Germinal center (tissue), 1 donor: ENCODE results near the gene SCNM1.
A peak's percentile ranks its signal among the peaks of the same experiment; 100 is the strongest.
"Not testable (repeated sequence)": the region's sequence is repeated elsewhere in the genome, so short reads cannot be mapped to it uniquely, and the experiment has no call there.

Experiments used
- DNase-seq: peaks from one replicate; pipeline ENCODE4 v3.0.0; 2012; ENCODE audit warnings: mixed read lengths, low spot score

Gene SCNM1

DNA sequence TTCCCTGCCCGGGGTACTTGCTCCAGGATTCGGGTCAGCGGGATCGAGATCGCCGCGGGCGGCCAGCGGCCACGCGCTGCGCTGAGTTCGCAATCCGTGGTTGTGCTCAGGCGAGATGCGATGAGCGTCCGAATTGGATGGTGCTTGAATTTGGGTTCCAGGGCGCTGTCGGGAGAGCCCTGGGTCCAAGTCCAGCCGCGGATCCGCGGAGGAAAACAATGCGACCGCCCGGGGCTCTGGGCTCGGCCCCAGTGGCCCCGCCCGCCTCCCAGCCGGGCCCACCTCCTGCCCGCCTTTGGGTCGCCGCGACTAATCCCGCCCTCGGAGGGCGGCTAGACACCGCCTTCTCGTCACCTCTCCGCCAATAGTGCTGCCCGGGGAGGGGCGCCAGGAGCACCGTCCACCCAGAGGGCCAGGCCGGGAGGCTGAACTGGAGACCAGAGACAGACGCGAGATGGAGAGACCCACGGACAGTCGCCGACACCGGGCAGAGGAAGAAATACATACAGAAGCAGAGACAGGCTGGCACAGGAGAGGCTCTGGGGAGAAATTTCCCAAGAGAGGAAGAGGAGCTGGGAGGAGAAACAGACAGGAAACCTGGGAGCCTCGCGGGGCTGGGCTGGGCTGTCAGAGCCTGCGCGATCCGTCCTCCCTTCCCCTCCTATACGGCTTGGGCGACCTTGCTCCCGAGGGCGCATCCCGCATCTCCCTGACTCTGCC is 19.4 kb upstream of the SCNM1 start, which contains the start of gene SEMA6C:
TSS of gene SEMA6C (minus strand) at position 220 of the 720 bp plus-strand sequence. CDS start 4,010 bp downstream, outside the sequence.
- peak; percentile 87 for DNase-seq

DNA sequence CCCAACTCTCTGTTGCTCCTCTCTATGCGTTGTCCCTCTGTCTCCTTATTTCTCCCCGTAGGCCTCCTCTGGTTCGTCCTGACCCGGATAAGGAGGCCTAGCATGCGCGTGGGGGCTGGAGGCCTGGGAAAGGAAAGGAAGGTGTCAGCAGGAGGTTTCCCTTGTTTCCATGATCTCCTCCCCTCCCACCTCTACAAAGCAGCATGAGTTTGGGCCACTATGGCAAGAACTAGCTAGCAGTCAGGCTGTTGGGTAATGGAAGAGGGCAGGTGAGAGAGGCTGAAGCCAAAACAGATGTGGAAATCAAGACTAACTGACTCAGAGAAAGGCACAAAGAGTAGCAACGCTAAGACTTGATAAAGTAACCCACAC is 18.8 kb upstream of the SCNM1 start:
- no peak for DNase-seq

DNA sequence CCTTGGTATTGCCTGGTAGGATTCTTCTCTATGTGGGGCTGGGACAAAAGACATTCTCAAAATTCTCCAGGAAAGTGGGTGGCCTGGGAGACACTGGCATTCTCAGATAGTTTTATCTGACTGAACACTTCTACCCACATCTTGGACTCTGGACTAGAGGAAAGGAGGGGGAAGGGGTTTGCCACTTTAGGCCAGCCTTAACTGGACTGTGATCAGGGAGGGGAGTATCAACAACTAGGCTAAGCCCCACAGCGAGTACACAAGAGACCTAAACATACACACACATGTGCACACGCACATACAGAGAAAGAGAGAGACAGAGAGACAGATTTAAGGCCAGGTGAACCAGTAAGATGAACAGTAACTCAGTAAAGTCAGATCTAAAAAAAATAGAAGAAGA is 18.3 kb upstream of the SCNM1 start:
- DNase-seq, result no peak

DNA sequence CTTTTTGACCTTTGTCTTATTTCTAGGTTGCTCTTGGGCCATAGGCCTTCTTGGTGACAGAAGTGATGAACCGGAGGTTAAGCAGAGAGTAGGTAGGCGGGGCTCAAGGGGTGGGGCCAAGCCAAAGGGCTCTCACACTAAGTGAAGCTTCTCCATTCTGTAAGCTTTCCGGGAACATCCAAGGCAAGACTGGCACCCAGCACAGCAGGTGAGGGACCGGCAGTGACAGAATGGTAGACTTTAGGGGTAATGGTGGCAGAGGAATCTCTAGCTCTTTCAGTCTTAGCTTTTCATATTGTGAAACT is 9.5 kb upstream of the SCNM1 start, which contains the start of gene TNFAIP8L2:
TSS of gene TNFAIP8L2 (plus strand) at position 135 of the 305 bp plus-strand sequence. CDS start 2,049 bp downstream, outside the sequence.
- DNase-seq, result peak; percentile 56

DNA sequence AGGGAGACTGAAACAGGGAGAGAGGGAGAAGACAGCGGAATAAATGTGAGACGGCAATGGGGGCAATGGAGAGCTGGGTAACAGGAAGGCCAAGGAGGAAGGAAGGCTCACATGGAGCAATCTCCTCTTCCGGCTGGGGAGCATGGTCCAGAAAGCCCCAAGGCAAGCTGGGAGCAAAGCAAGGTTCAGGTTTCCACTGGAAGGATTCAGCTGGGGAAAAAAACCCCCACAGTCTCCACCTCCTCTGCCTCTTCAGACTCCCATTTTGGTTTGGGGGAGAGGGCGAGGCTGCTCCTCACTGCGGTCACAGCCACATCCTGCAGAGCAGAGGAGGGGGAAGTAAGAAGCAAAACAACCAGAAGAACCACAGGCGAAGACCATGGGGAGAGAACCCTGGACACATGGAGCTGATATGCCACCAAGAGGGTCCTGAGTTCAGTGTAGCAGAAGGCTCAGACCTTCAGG is 8.8 kb upstream of the SCNM1 start:
- no peak for DNase-seq

DNA sequence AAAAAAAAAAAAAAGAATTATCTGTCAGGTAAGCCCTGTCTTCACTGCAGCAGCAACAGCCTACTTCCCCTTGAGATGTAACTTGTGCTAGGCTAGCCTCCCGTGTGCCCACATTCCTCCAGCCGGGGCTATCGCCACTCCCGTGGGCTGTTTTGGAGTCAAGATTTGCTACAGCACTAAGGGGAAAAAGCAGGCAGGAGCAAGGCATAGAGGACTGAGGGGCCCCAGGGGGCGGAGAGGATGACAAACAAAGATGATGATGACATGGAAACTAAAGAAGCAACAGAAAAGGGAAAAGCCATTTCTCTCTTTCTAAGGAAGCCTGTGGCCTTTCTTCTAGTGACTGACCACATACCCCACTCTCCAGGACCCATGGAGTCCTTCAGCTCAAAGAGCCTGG is 7.6 kb upstream of the SCNM1 start:
- no peak for DNase-seq

DNA sequence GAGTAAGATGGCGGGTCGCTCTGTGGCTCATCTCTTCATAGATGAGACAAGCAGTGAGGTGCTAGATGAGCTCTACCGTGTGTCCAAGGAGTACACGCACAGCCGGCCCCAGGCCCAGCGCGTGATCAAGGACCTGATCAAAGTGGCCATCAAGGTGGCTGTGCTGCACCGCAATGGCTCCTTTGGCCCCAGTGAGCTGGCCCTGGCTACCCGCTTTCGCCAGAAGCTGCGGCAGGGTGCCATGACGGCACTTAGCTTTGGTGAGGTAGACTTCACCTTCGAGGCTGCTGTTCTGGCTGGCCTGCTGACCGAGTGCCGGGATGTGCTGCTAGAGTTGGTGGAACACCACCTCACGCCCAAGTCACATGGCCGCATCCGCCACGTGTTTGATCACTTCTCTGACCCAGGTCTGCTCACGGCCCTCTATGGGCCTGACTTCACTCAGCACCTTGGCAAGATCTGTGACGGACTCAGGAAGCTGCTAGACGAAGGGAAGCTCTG is 7.1 kb upstream of the SCNM1 start:
- no peak for DNase-seq

DNA sequence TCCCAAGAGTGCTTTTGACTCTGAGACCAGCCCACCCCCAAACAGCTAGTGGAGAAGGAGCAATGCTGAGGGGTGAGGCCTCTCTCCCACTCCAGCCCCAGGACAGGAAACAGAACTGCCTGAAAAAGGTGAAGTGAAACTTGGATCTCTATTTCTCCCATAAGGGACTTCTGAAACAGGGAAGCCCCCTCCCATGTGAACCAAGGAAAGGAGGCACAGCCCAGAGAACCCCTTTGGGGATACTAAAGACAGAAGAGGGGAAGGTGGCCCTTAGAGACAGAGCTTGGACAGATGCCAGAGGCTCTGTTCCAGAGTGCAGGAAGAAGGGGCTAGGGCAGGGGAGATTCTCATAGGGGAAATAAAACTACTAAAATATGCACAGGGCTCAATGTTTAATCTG is 6.6 kb upstream of the SCNM1 start:
- no peak for DNase-seq

DNA sequence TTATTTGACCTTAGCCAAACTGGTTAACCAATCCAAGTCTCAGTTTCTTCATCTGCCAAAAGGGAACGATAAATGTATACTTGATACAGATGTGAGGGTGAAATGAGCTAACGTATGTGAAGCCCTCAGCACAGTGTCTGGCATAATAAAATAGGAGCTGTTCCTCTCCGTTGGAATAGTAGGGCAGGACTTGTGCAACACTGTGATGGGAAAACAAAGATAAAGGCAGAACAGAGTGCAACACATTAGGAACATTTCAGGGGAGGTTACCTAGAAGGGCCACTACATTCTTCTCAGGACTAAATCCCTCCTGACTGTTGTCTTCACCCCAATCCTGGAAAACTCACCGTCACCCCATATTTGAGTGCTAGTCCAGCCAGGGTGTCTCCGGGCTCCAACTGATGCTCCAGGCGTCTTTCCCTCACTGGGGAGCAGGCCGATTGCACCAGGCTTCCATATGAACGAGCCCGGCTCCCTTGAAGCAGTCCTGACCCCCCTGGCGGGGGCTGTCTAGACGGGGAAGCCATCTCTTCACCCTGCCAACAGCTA is 1.1 kb upstream of the SCNM1 start:
- no peak for DNase-seq

DNA sequence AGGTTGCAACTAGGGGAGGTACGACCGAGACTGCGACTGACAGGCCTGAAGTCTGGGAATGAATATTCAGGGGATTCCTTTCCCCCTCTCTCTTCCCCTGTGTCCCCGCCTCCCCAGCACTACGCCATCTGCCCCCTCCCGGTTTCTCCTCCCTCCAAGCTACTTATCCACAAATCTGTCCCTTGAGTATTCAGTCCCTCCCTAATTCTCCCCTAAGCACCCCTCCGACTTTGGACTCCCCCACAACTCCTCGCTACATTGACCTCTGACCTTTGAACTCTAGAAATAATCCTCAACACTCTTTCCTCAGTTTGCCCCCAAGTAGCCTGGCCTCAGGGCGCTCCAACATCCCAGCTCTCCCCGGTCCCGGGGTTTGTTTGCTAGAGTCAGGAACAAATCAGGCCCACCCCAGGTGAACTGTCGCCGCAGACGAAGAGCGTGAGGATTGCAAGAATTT is 635 bp upstream of the SCNM1 start:
- DNase-seq, result no peak

DNA sequence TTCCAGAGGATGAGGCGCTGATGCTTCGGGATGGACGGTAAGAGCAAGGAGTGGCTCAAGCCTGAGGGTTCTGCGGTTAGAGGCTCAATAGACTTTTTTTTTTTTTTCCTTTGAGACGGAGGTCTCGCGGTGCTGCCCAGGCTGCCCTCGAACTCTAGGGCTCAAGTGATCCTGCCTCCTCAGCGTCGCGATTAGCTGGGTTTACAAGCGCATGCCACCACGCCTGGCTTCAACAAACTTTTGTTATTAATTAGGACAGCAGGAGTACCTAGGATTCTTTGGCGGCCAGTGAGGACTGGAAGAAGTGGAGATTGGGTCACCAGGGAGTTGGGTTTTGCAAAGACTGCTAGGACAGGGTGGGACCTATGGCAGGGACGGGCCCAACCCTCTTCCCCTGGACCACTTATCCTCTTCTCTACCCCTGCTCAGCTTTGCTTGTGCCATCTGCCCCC is 587 bp downstream of the SCNM1 start:
- no peak for DNase-seq

DNA sequence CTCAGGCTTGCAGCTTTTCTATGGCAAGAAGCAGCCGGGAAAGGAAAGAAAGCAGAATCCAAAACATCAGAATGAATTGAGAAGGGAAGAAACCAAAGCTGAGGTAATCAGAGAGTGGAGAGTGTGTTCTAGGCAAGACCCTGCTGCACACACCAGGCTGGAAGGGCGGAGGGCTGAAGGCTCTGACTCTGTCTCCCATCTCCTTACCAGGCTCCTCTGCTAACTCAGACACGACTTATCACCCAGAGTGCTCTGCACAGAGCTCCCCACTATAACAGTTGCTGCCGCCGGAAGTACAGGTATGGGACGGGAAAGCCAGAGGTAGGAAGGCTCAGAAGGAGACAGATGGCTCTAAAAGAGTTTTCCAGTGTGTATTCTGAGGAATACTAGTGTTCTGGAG is 1.2 kb downstream of the SCNM1 start:
- DNase-seq, result no peak

DNA sequence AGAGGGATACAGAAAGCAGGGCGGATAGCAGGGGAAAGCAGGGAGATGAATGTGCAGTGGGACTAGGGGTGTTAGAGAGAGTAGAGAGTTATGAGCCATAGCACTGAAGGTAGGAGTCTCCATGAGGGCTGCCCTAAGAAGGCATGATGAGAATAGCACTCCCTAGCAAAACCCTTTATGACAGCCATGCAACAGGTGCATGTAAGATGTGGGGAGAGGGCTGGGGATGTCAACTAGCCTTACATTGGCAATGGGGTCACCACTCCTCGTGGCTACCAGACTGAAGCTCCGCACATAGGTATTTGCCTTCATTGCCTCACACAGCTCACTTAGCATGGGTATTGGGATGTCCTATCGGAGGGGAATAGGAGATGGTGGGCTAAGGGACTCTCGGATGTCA is 5.2 kb downstream of the SCNM1 start:
- DNase-seq, result no peak

DNA sequence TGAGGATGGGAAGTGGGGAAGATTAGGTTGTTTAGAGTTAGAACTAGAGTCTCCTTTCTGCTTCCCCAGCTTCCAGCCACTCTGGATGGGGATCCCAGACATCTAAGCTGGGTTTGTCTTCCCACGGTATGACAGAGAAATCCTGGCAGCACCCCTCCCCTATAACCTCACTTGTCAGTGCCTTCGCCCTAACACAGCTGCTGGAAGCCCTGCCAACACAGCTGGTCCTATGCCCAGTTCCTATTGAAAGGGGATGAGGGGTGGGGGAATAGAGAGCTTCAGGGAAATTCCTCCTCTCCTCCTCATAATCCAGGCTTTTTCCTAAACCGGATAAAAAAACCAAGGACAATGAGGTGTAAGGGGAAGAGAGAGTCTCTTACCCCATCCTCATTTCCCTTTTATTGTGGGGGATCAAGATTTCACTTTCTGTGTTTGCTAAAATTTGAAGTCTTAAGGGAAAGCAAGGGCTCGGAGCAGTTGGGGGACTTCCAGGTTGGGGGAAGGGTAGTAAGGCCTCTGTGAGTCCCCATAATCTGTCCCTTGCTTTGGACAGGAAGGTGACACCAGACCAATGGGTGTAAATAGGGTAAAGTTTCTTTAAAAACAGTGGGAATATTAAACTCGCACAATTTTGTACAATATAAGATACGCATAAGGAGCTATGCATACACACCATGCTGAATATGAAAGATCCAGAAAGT is 9.2 kb downstream of the SCNM1 start:
- no peak for DNase-seq

DNA sequence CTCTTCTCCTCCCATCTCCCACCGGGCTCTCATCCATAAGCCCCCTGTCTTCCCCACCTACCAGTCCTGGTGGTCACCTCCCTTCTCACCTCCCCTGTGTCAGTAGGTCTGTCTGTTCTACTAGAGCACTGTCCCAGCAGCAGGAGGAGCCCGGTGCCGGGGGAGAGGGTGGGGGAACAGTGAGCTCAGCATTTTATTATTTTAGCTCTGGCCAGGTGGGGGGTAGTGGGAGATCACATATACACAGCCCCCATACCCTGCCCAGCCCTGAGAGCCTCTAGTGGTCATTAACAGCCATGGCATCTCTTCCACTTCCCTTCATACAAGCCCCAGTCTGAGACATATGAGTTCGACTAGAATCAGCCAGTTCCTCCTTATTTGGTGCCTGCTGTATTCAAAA is 9.9 kb downstream of the SCNM1 start, which contains the start of gene TMOD4:
TSS of gene TMOD4 (minus strand) at position 119 of the 400 bp plus-strand sequence. CDS start 1,106 bp downstream, outside the sequence.
- peak; percentile 50 for DNase-seq

DNA sequence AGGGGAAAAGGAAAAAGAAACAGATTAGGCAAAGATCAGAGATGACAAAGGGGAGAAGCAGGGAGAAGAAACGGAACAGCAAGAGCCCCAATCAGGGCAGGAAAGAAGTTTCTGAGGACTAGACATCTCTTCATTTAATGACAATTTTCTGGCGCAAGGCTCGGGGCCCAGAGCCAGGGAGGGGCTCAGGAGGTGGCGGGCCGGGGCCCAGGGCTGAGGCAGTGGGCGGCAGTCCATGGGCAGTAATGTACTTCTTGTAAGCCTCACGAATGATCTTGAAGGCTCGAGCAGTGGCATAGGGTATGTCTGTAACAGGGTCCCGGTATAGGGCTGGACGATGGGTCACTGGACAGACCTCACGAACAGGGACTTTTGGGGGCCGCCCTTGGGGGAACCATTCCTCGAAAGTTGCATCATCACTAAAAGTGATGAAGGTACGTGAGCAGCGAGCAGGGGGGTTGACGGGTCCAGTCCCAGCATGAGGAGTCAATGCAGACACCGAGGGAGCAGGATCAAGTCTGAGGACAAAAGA is 10.6 kb downstream of the SCNM1 start:
- DNase-seq, result no peak

DNA sequence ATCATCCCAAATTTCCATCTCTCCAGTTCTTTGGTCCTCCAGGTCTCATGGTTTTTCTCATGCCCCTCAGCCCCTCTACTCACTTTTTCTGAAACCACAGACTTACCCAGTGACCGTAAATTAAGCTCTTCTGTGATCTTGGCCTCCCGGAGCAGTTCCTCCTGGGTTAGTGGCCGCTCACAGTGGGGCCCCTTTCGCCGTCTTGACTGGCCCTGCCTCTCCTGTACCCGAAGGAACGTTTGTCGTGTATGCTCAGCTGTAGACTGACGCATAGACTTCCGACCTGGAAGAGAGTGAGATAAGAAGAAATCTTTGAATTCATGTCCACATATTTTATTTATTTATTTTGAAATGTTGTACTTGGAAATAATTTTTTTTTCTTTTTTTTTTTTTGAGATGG is 18.3 kb downstream of the SCNM1 start:
- no peak for DNase-seq

DNA sequence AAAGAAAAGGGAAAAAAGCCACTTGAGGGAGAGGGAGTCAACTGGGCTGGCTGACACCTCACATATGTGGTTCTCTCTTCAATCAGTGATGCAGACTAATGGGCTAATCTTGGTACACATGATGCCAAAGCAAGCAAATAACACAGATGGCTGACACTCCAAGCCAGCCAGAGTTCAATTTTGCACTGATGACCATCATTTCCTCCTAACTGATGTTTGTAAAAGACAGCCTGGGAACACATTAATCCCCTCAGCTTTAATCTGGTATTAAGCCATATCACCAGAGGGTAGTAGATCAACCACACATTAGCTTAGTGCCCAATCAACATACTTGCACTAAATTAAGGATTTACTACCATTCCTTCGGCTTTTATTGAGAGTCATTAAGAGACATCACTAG is 21.3 kb downstream of the SCNM1 start:
- DNase-seq, result no peak

DNA sequence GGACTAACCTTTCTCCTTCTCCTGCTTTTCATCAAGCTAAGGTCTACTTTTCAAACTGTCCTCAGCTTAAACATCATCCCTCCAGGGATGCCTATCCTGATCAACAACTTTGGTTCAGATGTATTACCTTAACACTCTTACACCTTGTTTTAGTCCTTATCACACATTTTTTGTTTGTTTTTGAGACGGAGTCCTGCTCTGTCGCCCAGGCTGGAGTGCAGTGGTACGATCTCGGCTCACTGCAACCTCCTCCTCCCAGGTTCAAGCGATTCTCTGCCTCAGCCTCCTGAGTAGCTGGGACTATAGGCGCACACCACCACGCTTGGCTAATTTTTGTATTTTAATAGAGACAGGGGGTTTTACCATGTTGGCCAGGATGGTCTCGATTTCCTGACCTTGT is 22.7 kb downstream of the SCNM1 start:
- DNase-seq, result not testable (repeated sequence)

DNA sequence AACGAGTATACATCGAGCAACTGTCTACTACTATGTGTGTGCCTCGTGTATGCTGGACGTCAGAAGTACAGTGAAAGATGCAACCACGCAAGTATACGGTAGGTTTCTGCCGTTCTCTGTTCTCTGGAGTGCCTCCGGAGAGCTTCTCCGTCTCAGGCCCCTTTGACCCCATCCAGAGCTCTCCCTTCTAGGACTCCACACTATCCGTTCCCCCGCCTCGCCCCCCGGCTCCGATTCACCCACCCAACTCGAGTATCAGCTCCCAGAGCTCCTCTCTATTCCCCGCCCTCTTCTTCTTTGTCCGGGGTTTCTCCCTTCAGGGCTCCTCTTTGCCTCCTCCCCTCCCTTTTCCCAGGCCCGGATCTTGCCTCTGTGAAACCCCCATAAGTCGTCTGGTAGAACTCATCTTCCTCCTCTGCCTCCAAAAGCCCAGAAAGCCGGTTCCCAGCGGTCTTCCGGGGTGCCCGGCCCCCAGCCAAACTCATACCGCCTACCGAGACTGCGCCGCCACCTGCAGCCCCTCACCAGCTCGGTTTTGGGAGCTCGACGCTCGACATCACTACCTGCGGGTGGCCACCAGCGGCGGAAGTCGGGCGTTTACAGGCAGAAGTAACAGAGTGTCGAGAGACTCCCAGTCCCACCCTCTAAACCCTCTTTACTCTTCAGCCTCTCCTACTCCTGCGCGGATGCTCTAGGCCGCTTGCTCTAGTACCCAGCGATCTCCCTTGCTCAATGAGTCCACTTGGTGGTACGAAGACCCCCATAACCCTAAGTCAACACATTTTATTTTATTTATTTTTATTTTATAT is 23.9 kb downstream of the SCNM1 start, which contains the start of gene VPS72:
TSS of gene VPS72 (minus strand) at position 561 of the 809 bp plus-strand sequence. CDS start at position 485, 76 bp downstream.
- DNase-seq, result peak; percentile 90

DNA sequence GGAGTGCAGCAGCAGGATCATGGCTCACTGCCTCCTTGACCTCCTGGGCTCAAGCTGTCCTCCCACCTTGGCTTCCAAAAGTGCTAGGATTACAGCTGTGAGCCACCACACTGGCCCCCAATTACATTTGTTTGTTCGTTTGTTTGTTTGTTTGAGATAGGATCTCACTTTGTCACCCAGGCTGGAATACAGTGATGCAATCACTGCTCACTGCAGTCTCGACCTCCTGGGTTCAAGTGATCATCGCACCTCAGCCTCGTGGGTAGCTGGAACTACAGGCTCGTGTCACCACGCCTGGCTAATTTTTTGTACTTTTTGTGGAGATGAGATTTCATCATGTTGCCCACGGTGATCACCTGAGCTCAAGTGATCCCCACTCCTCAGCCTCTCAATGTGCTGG is 26.1 kb downstream of the SCNM1 start:
- DNase-seq, result no peak

DNA sequence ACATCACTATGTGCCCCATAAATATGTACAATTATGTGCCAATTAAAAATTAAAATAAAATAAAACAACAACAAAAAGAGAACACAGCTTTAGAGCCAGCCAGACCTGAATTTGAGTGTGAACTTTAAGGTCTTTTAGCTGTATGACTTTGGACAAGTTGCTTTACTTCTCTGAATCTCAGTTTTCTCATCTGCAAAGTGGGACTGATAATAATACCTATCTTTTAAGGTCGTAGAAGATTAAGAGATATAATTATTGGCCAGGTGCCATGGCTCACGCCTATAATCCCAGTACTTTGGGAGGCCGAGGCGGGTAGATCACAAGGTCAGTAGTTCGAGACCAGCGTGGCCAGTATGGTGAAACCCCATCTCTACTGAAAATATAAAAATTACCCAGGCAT is 27.4 kb downstream of the SCNM1 start:
- no peak for DNase-seq
